Measurements from ENCODE around the gene THRA.

Gene THRA

DNA sequence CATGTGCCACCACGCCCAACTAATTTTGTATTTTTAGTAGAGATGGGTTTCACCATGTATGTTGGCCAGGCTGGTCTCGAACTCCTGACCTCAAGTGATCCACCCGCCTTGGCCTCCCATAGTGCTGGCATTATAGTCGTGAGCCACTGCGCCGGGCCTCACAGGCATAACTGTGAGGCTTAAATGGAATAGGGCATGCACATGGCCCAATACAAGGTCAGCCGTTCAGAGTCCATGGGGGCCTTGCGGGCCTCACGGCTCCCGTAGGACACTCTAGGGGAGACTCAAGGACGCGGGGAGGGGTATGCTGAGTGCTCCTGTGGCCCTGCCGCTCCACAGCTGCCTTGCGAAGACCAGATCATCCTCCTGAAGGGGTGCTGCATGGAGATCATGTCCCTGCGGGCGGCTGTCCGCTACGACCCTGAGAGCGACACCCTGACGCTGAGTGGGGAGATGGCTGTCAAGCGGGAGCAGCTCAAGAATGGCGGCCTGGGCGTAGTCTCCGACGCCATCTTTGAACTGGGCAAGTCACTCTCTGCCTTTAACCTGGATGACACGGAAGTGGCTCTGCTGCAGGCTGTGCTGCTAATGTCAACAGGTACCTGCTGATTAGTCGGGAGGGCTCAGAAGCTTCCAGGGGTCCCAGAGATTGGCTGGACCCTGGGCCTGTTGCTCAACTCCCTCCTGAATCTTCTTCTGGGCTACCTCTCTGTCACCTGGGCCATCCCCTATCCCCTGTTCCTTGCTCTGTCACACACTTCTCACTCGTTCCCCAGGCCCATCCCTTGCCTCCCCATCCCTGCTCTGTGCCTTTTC, 25.3 kb downstream of the THRA start:
- DNase-seq = no peak
- Histone ChIP-seq H3K27me3 (replicated peaks) (no peaks in the 10 kb centered on the region), H3K4me3 (ENCODE audit: low read depth, low read length) (no peak overlapping the region), H3K36me3 (replicated peaks) (peaks cover 29% of the 10 kb centered on the region), H3K27ac (no peak overlapping the region)
- TF ChIP-seq, protein P1, sequence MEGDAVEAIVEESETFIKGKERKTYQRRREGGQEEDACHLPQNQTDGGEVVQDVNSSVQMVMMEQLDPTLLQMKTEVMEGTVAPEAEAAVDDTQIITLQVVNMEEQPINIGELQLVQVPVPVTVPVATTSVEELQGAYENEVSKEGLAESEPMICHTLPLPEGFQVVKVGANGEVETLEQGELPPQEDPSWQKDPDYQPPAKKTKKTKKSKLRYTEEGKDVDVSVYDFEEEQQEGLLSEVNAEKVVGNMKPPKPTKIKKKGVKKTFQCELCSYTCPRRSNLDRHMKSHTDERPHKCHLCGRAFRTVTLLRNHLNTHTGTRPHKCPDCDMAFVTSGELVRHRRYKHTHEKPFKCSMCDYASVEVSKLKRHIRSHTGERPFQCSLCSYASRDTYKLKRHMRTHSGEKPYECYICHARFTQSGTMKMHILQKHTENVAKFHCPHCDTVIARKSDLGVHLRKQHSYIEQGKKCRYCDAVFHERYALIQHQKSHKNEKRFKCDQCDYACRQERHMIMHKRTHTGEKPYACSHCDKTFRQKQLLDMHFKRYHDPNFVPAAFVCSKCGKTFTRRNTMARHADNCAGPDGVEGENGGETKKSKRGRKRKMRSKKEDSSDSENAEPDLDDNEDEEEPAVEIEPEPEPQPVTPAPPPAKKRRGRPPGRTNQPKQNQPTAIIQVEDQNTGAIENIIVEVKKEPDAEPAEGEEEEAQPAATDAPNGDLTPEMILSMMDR (IDR thresholded peaks at IDR 0.05; ENCODE audit: low read depth, low read length, missing control alignments) = no peak
- in situ Hi-C loops (cut with HindIII; ENCODE audit: low pct_ligation_motif_present, low sequenced_read_pairs) = no loop called here

DNA sequence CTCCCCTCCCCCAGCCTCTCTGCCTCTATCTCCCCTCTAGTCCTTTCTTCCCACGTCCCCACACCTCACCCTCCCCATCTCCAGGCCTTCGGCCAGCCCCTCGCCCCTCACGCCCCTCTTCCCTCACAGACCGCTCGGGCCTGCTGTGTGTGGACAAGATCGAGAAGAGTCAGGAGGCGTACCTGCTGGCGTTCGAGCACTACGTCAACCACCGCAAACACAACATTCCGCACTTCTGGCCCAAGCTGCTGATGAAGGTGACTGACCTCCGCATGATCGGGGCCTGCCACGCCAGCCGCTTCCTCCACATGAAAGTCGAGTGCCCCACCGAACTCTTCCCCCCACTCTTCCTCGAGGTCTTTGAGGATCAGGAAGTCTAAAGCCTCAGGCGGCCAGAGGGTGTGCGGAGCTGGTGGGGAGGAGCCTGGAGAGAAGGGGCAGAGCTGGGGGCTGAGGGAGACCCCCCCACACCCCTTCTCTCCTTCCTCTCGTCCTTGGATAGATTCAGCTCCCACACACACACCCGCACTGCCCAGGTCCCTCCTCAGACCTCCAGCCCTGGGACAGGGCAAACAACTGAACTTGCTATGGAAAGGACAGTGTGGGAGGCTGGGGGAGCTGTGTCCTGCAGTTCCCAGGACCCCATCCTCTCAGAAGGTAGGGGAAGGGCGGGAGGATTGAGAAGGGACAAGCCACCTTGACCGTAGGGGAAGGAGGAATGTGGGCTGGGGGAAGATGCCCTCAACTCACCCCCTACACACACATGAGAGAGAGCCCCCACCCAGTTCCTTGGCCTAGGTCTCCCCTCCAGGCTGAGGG, 26.5 kb downstream of the THRA start:
- no peaks in the 10 kb centered on the region for H3K27me3 ChIP-seq (replicated peaks)
- H3K4me3 ChIP-seq (ENCODE audit: low read depth, low read length) = no peak overlapping the region
- no peak for DNase-seq
- peaks cover 41% of the 10 kb centered on the region for H3K36me3 ChIP-seq (replicated peaks)
- in situ Hi-C loops (cut with HindIII; ENCODE audit: low pct_ligation_motif_present, low sequenced_read_pairs) = no loop called here
- TF ChIP-seq, protein P1 (IDR thresholded peaks at IDR 0.05; ENCODE audit: low read depth, low read length, missing control alignments) = no peak
- no peak overlapping the region for H3K27ac ChIP-seq

DNA sequence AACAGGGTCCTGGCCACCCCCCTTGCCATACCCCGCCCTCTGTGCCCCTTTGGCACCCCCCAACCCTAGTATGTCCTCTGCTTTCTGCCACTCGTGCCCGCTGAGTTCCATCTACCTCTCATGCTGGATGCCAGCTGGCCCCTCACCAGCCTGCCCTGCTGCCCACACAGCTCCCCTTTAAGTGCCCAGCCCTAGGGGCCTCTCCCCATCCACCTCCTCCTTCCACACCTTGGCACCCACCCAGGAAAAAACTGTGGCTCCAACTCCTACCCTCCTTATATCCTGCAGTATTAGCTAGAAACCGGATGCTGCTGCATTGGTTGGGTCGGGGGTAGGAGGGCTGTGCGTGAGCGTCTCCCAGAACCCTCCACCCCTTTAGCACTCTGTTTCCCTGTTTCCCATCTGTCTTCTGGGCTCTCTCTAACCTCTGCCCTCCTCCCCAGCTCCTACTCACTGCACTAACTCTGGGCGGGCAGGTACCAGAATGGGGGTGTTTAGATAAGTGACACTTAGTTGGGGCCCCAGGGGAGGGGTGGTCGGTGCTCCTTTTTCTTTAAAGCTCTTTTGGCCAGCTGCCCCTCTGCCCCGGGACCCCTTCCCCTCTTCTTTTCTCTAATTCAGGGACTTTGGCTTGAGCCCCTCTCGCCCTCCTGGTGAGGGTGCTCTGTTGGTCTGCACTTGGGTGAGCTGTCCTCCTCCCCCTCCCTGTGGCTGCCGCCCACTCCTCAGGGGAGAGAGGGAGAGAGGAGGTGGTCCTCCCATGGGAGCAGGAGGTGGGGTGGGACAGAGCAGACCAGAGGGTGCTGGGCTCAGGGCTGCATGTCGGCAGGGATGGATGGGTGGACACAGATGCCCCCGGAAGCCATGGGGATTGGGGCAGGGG, 27.7 kb downstream of the THRA start:
- no peaks in the 10 kb centered on the region for H3K27me3 ChIP-seq (replicated peaks)
- H3K27ac ChIP-seq = no peak overlapping the region
- H3K4me3 ChIP-seq (ENCODE audit: low read depth, low read length) = no peak overlapping the region
- H3K36me3 ChIP-seq (replicated peaks) = peaks cover 38% of the 10 kb centered on the region
- in situ Hi-C loops (cut with HindIII; ENCODE audit: low pct_ligation_motif_present, low sequenced_read_pairs) = no loop called here
- TF ChIP-seq, protein P1 (IDR thresholded peaks at IDR 0.05; ENCODE audit: low read depth, low read length, missing control alignments) = no peak
- no peak for DNase-seq

DNA sequence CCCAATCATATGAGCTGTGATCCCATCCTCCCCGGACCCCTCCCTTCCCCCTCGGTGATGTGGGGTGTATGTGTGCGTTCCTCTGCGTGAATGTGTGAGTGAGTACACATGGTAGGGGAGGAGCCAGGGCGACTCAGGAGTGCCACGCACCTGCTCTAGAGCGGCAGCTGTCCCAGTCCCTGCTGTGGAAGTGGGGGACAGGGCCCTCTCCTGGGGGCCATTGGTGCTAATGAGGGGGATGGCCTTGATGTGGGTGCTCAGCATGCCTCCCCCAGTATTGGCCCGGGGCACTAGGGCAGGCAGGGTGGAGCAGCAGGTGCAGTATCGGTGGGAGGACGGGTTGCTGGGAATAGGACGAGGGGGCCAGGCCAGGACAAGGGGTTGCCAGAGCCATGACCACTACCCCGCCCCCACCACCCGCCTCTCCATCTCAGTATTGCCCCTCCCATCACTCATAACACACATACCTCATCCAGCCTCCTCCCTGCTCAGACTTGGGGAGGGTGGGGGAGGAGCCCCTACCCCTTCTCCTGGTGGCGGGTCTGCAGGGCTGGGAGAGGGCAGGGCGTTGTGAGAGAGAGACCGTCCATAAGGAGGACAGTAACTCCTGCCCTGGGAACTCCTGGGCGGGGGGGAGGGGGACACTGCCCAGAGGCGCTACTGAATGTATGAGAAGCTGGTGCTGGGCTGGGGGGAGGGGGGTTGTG, 29.1 kb downstream of the THRA start:
- Histone ChIP-seq H3K36me3 (replicated peaks) (peaks cover 44% of the 10 kb centered on the region), H3K4me3 (ENCODE audit: low read depth, low read length) (no peak overlapping the region), H3K27me3 (replicated peaks) (no peaks in the 10 kb centered on the region), H3K27ac (no peak overlapping the region)
- TF ChIP-seq, protein P1 (IDR thresholded peaks at IDR 0.05; ENCODE audit: low read depth, low read length, missing control alignments) = no peak
- DNase-seq = no peak
- in situ Hi-C loops (cut with HindIII; ENCODE audit: low pct_ligation_motif_present, low sequenced_read_pairs) = no loop called here

DNA sequence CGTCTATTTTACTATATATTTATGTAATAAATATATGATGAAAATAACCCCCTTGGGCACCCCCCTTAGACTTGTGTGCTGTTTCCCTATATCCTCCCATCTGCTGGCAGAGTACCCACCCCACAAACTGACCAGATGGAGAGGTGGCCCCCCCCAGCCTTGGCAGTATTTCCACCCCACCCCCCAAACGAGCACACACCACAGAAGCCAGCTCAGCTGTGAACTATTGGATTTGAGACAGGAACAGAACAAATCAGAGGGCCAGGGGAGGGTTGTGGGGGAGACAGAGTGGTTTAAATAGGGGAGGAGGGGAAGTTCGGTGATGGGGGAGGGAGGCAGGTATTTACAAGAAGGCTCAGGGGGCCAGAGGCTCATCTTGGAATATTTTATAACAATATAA, 29.8 kb downstream of the THRA start:
- no peak overlapping the region for H3K27ac ChIP-seq
- peaks cover 38% of the 10 kb centered on the region for H3K36me3 ChIP-seq (replicated peaks)
- no peak for DNase-seq
- in situ Hi-C loops (cut with HindIII; ENCODE audit: low pct_ligation_motif_present, low sequenced_read_pairs) = no loop called here
- no peaks in the 10 kb centered on the region for H3K27me3 ChIP-seq (replicated peaks)
- TF ChIP-seq, protein P1 (IDR thresholded peaks at IDR 0.05; ENCODE audit: low read depth, low read length, missing control alignments) = no peak
- no peak overlapping the region for H3K4me3 ChIP-seq (ENCODE audit: low read depth, low read length)
